SK-N-MC (cell line): ENCODE measurements around the gene KLF13.

ENCODE experiments used
- EZH2 ChIP-seq: fragments of 200-600 bp; sonication (generic); IDR thresholded peaks from one replicate; pipeline ENCODE4 v1.6.1; 2017; ENCODE audit warnings: antibody characterized with exemption
- FOXP2 ChIP-seq: optimal IDR thresholded peaks from 2 replicates; pipeline ENCODE3; 2011; ENCODE audit warnings: mild to moderate bottlenecking, moderate library complexity; ENCODE audit not compliant: insufficient read depth; ENCODE audit errors: extremely low read length, control extremely low read depth
- POLR2AphosphoS5 ChIP-seq: IDR thresholded peaks from 2 replicates; pipeline ENCODE4 v1.6.1; 2012; ENCODE audit warnings: mild to moderate bottlenecking, low read depth, low read length, borderline replicate concordance

- no peak for TF ChIP-seq POLR2AphosphoS5
- TF ChIP-seq EZH2: no peak
- TF ChIP-seq FOXP2: no peak
Observed at GRCh38 chr15:31349233-31350141, 22.9 kb downstream of the KLF13 start.
